CD4-positive, alpha-beta T cell treated with Interleukin-10 for 1 hour (primary cell): ENCODE measurements around the gene OGT.

Experiments used
- DNase-seq: peaks from one replicate; pipeline ENCODE4 v3.0.0-alpha.2; 2020

The OGT gene

GRCh38 chrX:71625471-71625870 is 92.6 kb downstream of the OGT start:
- no peak for DNase-seq
